Left ventricle myocardium inferior (tissue), 1 donor: Measurements from ENCODE around the gene DNAJC11. TPM values are rescaled to one million over a fixed set of nuclear protein-coding genes. Genes with fewer than 3 reads are reported as not detected.
A peak's percentile ranks its signal among the peaks of the same experiment; 100 is the strongest.
"Not testable (repeated sequence)": the region's sequence is repeated elsewhere in the genome, so short reads cannot be mapped to it uniquely, and the experiment has no call there.

Source experiments
- DNase-seq: peaks from one replicate; pipeline ENCODE4 v3.0.0-alpha.2; 2020
- H3K27ac ChIP-seq: fragments of 200-600 bp; replicated peaks from 2 replicates; pipeline ENCODE4 v1.8.0; 2021
- H3K27me3 ChIP-seq: fragments of 200-600 bp; 2 replicates; pipeline ENCODE4 v1.8.0; 2021; ENCODE audit warnings: low read depth
- H3K36me3 ChIP-seq: fragments of 200-600 bp; 2 replicates; pipeline ENCODE4 v1.8.0; 2021
- H3K4me1 ChIP-seq: fragments of 200-600 bp; 2 replicates; pipeline ENCODE4 v1.8.0; 2021
- H3K4me3 ChIP-seq: fragments of 200-600 bp; 2 replicates; pipeline ENCODE4 v1.8.0; 2021; ENCODE audit warnings: mild to moderate bottlenecking, moderate library complexity
- H3K9me3 ChIP-seq: fragments of 200-600 bp; replicated peaks from 2 replicates; pipeline ENCODE4 v1.8.0; 2021
- intact Hi-C: fragments of 100-400 bp; cut with micrococcal nuclease; formaldehyde crosslinking; loops from one replicate; pipeline ENCODE4 v1.11.0; 2022
- total RNA-seq: library from RNA; stranded (reverse); fragmentation: NEBNext Ultra II Directional; extraction: Animal tissue kit (Norgen Biotek cat#: 25700); gene quantifications from one replicate; pipeline ENCODE4 v1.2.1, GENCODE V29; 2021
- TF ChIP-seq, protein P1 (sequence below): fragments of 200-600 bp; IDR thresholded peaks from 2 replicates; pipeline ENCODE4 v1.8.0; 2021; ENCODE audit warnings: antibody characterized with exemption, mild to moderate bottlenecking, borderline replicate concordance
- donor health status: DM: no; HTN: yes; CAD: no; lungs with severe emphysema.

DNAJC11 gene
- total RNA-seq, 1 donor from 2014 or later, result 73.6 TPM

DNA sequence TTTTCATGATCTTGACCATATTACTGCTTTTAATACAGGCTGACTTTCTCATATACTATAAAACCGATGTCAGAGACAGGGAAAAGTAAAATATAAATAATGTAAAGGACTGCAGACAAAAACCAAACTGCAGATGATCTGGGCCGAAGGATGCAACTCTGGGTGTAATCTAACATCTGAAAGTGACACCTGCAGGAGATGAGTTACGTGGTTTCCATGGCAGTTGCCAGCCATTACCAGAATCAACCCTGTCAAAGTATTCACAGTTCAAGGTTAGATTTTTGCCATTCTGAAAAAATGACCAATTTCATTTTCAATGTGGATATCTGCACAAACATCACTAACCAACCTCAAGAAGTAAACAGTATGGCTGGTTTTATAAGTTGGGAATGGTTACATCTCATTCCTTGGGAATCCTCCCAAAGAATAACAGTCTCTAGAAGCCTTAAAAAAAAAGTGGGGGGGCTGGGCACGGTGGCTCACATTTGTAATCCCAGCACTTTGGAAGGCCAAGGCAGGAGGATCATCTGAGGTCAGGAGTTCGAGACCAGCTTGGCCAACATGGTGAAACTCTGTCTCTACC, 27.7 kb downstream of the DNAJC11 start:
- DNase-seq, result no peak
- H3K4me1 ChIP-seq, result peaks cover 42% of the 10 kb centered on the region
- no peaks in the 10 kb centered on the region for H3K9me3 ChIP-seq
- TF ChIP-seq, protein P1, sequence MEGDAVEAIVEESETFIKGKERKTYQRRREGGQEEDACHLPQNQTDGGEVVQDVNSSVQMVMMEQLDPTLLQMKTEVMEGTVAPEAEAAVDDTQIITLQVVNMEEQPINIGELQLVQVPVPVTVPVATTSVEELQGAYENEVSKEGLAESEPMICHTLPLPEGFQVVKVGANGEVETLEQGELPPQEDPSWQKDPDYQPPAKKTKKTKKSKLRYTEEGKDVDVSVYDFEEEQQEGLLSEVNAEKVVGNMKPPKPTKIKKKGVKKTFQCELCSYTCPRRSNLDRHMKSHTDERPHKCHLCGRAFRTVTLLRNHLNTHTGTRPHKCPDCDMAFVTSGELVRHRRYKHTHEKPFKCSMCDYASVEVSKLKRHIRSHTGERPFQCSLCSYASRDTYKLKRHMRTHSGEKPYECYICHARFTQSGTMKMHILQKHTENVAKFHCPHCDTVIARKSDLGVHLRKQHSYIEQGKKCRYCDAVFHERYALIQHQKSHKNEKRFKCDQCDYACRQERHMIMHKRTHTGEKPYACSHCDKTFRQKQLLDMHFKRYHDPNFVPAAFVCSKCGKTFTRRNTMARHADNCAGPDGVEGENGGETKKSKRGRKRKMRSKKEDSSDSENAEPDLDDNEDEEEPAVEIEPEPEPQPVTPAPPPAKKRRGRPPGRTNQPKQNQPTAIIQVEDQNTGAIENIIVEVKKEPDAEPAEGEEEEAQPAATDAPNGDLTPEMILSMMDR, result no peak
- peak overlapping the region; percentile 80 for H3K27ac ChIP-seq
- peaks cover 46% of the 10 kb centered on the region for H3K36me3 ChIP-seq
- no peaks in the 10 kb centered on the region for H3K27me3 ChIP-seq
- intact Hi-C loops, result no loop called here
- no peak overlapping the region for H3K4me3 ChIP-seq

DNA sequence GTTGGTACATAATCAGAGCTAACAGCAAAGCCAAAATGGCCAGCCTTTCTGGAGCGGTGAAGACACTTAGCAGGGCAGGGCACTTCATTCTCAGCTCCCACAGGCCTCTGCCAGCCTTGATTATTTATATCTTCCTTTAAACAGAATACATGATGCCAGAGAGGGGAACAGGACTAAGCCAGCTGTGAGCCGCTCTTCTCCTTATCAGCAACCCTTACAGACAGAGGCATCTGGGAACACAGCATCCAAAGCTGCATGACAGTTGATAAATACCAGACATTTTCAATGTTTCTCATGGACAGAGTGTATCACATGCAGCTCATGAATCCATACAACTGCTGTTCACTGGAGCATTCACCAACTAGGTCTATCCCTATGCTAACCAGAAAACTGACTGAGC, 29.1 kb downstream of the DNAJC11 start:
- Histone ChIP-seq H3K27me3 (no peaks in the 10 kb centered on the region), H3K4me1 (peaks cover 48% of the 10 kb centered on the region), H3K36me3 (peaks cover 35% of the 10 kb centered on the region), H3K27ac (peak overlapping the region; percentile 80), H3K4me3 (no peak overlapping the region), H3K9me3 (no peaks in the 10 kb centered on the region)
- intact Hi-C loops, result no loop called here
- TF ChIP-seq, protein P1, result no peak
- DNase-seq, result peak; percentile 34

DNA sequence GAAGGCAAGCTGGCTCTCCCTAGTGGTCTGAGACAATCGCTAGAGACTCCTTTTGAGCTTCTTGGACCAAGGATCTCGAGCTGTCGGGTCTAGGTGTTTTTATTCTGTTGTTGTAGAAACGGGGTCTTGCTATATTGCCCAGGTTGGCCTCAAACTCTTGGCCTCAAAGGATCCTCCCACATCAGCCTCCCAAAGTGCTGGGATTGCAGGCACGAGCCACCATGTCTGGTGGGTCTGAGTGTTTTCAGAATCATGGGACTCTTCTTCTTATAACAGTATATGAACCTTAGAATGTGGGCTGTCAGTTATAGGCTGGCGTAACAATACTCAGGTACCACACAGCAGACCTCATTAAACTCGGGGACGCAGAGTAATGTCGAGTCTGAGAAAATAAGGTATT, 33.1 kb downstream of the DNAJC11 start:
- Histone ChIP-seq H3K27ac (no peak overlapping the region), H3K9me3 (no peaks in the 10 kb centered on the region), H3K36me3 (peaks cover 34% of the 10 kb centered on the region), H3K4me1 (peaks cover 38% of the 10 kb centered on the region), H3K27me3 (no peaks in the 10 kb centered on the region), H3K4me3 (no peak overlapping the region)
- intact Hi-C loops, result no loop called here
- TF ChIP-seq, protein P1, result no peak
- DNase-seq, result no peak

DNA sequence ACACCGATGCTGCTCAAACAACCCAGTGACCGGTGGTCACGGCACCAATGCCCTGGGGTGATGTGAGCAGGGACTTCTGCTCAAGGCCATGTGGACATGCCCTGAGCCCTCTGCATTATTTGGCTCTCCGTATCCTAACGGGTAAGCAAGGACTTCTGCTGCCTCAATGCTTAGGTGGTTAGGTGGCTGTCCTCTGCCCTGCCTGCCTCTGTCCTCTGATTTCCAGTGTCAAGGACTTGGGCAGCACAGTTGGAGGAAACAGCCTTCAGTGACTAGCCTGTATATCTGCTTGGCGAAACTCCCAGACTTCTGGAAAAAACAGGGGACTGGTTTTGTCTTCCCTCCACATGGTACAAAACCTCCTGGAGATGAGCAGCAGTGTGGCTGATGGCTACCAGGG, 34.5 kb downstream of the DNAJC11 start:
- Histone ChIP-seq H3K36me3 (peaks cover 34% of the 10 kb centered on the region), H3K9me3 (no peaks in the 10 kb centered on the region), H3K27ac (peak overlapping the region; percentile 82), H3K27me3 (no peaks in the 10 kb centered on the region), H3K4me3 (no peak overlapping the region), H3K4me1 (peaks cover 32% of the 10 kb centered on the region)
- intact Hi-C loops, result no loop called here
- no peak for DNase-seq
- TF ChIP-seq, protein P1, result no peak

DNA sequence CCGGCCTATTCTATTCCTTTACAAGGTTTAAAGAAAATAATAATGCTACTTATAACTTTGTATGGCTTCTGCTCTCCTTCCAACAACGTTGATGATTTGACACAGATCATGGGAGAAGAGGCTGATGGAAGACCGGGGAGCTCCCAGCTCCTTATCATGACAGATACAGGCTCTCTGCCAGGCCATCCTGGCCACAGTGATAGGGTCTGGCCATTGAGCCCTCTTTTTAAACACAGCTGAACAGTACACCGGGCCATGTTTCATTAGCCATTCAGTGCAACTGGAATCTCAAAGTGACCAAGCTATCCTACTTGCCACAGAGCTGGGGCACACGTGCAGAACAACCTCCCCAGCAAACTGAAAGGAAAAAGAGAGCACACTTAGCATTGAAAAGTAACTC, 34.9 kb downstream of the DNAJC11 start:
- H3K4me1 ChIP-seq, result peaks cover 28% of the 10 kb centered on the region
- no peaks in the 10 kb centered on the region for H3K27me3 ChIP-seq
- intact Hi-C loops, result no loop called here
- DNase-seq, result no peak
- TF ChIP-seq, protein P1, result no peak
- H3K4me3 ChIP-seq, result no peak overlapping the region
- peak overlapping the region; percentile 82 for H3K27ac ChIP-seq
- H3K36me3 ChIP-seq, result peaks cover 32% of the 10 kb centered on the region
- no peaks in the 10 kb centered on the region for H3K9me3 ChIP-seq

DNA sequence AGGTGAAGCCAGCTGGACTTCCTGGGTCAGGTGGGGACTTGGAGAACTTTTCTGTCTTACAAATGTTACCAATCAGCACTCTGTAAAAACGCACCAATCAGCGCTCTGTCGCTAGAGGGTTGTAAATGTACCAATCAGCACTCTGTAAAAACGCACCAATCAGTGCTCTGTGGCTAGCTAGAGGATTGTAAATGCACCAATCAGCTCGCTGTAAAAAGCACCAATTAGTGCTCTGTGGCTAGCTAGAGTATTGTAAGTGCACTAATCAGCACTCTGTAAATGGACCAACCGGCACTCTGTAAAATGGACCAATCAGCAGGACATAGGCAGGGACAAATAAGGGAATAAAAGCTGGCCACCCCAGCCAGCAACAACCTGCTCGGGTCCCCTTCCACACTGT, 39.1 kb downstream of the DNAJC11 start:
- peaks cover 29% of the 10 kb centered on the region for H3K4me1 ChIP-seq
- H3K27ac ChIP-seq, H3K4me3 ChIP-seq, DNase-seq, intact Hi-C loops, H3K9me3 ChIP-seq, H3K27me3 ChIP-seq: not testable (repeated sequence)
- H3K36me3 ChIP-seq, result peaks cover 26% of the 10 kb centered on the region
